NCI-H2227 (cell line): ENCODE results near the gene PTPRU.

Source experiments
- DNase-seq: peaks from one replicate; lab custom pipeline; 2025; ENCODE audit not compliant: unreplicated experiment; lab: John Stamatoyannopoulos, UW

The PTPRU gene

GRCh38 chr1:29360768-29361167, 124.4 kb downstream of the PTPRU start:
- DNase-seq, result no peak

- no peak for DNase-seq
Observed at GRCh38 chr1:29361686-29362085, 125.4 kb downstream of the PTPRU start.

DNA sequence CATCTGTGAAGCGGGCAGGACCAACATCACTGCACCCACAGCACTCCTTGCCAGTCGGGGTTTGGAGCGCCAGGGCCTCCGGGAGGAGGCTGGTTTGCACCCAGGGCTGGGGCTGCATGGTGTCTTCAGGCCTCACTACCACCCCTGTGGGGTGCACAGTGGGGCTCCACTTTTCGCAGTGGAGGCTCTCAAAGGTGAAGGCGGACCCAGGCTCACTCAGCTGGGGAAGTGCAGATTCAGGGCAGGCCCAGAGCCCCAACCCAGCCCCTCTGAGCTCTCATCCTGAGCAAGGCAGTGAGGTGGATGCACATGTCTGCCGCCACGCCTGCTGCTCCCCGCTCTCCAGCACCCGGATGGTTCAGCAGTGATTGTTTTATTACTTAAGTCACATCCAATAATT, 125.8 kb downstream of the PTPRU start:
- no peak for DNase-seq

GRCh38 chr1:29362764-29363163, 126.4 kb downstream of the PTPRU start:
- DNase-seq, result no peak

GRCh38 chr1:29363536-29363935, 127.2 kb downstream of the PTPRU start:
- no peak for DNase-seq

GRCh38 chr1:29364101-29364678, 127.9 kb downstream of the PTPRU start:
- DNase-seq, result no peak

GRCh38 chr1:29365906-29366670, 129.8 kb downstream of the PTPRU start:
- no peak for DNase-seq

- DNase-seq, result no peak
Observed at GRCh38 chr1:29368936-29369932, 132.9 kb downstream of the PTPRU start.

- no peak for DNase-seq
Observed at GRCh38 chr1:29370067-29370466, 133.7 kb downstream of the PTPRU start.

DNA sequence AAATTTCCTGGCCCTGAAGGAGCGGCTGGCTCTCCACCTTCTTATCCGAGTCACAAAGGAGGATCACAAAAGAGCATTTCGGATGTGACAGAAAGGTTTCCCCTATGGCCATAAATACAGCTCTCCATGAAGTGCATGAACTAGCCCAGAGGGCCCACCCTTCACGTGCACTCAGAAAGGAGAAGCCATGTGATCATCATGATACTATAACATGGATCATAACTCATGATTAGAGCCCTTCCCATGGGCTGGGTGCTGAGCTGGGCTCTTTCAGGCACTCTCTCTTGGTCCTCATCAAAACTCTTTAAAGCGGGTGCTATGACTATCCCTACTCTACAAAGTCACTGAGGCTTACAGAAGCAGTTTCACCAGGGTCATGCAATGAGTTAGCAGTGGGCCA, 135.0 kb downstream of the PTPRU start:
- no peak for DNase-seq

DNA sequence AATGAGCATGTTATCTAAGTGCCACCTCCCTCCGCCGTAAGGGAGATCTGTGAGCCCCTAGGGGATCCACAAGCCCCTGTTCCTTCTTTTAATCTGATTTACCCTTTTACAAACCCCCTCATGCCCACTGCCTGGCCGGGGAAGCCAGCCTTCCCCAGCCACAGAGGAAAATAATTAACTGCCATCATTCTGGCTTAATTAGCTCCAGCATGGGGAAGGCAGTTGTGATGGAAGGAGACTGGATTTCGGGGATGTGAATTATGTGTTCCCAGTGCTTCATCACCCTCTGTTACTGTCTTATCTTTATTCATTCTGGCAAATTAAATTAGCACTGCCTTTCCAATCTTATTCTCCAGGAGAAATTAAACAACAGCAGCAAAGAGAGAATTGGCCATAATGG, 135.8 kb downstream of the PTPRU start:
- DNase-seq, result no peak
